Measurements from ENCODE around the gene MZF1. TPM values are rescaled to one million over a fixed set of nuclear protein-coding genes. Genes with fewer than 3 reads are reported as not detected.

Gene MZF1
- total RNA-seq, 120 experiments from 2014 or later = 26.3 to 56.0 (median 39.2) TPM

Small RNA genes lying within 50 kb of the gene (microRNA-seq; reads per million reads assigned to microRNA genes)
- 0 to 5.5 (median 0.87) reads per million in 43 experiments for gene MIR6807

Other genes starting within 250 kb of the MZF1 start
- gene ZSCAN22, start 246.3 kb downstream of the MZF1 start, total RNA-seq = 1 to 10 TPM; 2.1 to 6.1 (median 3.3) TPM
- gene A1BG, start 219.8 kb downstream of the MZF1 start, total RNA-seq = 10 to 100 TPM in 90 of 120 experiments, 1 to 10 TPM in 30; 4.6 to 29.0 (median 12.6) TPM
- 1 to 10 TPM; 1.3 to 6.9 (median 3.7) TPM for gene ZNF497, start 210.6 kb downstream of the MZF1 start, total RNA-seq
- 1 to 10 TPM in 53 of 120 experiments, under 1 TPM in 60, not detected in 7; 0.27 to 2.9 (median 0.98) TPM for gene ZNF837, start 192.3 kb downstream of the MZF1 start, total RNA-seq
- gene RPS5, start 186.1 kb downstream of the MZF1 start, total RNA-seq = 100 to 1,000 TPM; 212 to 406 (median 277) TPM
- under 1 TPM in 2 of 120 experiments, not detected in 118; 0.48 to 0.69 TPM for gene RNF225, start 177.7 kb downstream of the MZF1 start, total RNA-seq
- 10 to 100 TPM; 11.0 to 25.3 (median 18.1) TPM for gene ZNF584, start 164.7 kb downstream of the MZF1 start, total RNA-seq
- gene ZNF132, start 133.2 kb downstream of the MZF1 start, total RNA-seq = 10 to 100 TPM in 108 of 120 experiments, 1 to 10 TPM in 12; 7.3 to 19.7 (median 13.0) TPM
- gene ZNF324B, start 121.7 kb downstream of the MZF1 start, total RNA-seq = 10 to 100 TPM in 117 of 120 experiments, 1 to 10 TPM in 3; 9.1 to 22.5 (median 14.5) TPM
- 10 to 100 TPM; 14.9 to 30.1 (median 21.4) TPM for gene ZNF324, start 106.3 kb downstream of the MZF1 start, total RNA-seq
- gene ZNF446, start 97.0 kb downstream of the MZF1 start, total RNA-seq = 10 to 100 TPM in 117 of 120 experiments, 1 to 10 TPM in 3; 9.0 to 21.1 (median 14.3) TPM
- 10 to 100 TPM; 15.7 to 40.2 (median 22.1) TPM for gene SLC27A5, start 61.3 kb downstream of the MZF1 start, total RNA-seq
- gene ZBTB45, start 53.5 kb downstream of the MZF1 start, total RNA-seq = 10 to 100 TPM; 13.0 to 30.6 (median 19.7) TPM
- gene TRIM28, start 29.3 kb downstream of the MZF1 start, total RNA-seq = 100 to 1,000 TPM; 130 to 228 (median 176) TPM
- 100 to 1,000 TPM in 58 of 120 experiments, 10 to 100 TPM in 62; 72.8 to 126 (median 99.8) TPM for gene CHMP2A, start 18.2 kb downstream of the MZF1 start, total RNA-seq
- 100 to 1,000 TPM in 116 of 120 experiments, 10 to 100 TPM in 4; 77.3 to 195 (median 134) TPM for gene UBE2M, start 14.7 kb downstream of the MZF1 start, total RNA-seq